ENCODE results near the gene GPR160. TPM values are rescaled to one million over a fixed set of nuclear protein-coding genes. Genes with fewer than 3 reads are reported as not detected.

Gene GPR160
- total RNA-seq, 1 experiment from 2014 or later = 1.8 TPM

DNA sequence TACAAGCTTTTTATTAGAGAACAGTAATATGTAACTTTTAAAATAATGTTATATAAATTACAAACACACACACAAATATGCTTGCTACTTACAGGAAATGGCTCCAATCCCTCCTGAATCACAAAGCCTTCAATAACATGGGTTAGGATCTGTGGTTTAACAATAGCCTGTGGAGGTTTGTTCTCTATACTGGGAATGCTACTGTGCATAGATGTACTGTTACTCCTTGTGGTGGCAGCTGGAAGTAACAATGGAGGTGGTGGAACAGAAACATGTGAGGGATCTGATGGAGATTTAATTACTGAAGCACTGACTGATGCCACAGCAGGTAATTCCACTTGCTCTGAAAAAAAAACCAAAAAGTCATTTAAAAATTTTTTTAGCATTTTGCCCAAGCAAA, 79.3 kb downstream of the GPR160 start:
- DNase-seq (ENCODE audit: unreplicated experiment) = peak; percentile 7
- Mint-ChIP-seq H3K27ac (ENCODE audit: low read depth, unreplicated experiment) (no peak overlapping the region), H3K9me3 (ENCODE audit: unreplicated experiment) (no peaks in the 10 kb centered on the region), H3K4me1 (ENCODE audit: insufficient read depth, unreplicated experiment) (no peaks in the 10 kb centered on the region), H3K4me3 (ENCODE audit: unreplicated experiment) (no peak overlapping the region), H3K36me3 (ENCODE audit: insufficient read depth, unreplicated experiment) (peaks cover 86% of the 10 kb centered on the region), H3K27me3 (ENCODE audit: insufficient read depth, unreplicated experiment) (no peaks in the 10 kb centered on the region)
- POLR2A ChIA-PET = interaction anchor here (1.2 kb wide), 1 partner anchor 9 kb away, joined by 6 read pairs; no protein-coding TSS in a partner anchor
- intact Hi-C loops (cut with micrococcal nuclease) = no loop called here
- TF ChIP-seq, protein P1, sequence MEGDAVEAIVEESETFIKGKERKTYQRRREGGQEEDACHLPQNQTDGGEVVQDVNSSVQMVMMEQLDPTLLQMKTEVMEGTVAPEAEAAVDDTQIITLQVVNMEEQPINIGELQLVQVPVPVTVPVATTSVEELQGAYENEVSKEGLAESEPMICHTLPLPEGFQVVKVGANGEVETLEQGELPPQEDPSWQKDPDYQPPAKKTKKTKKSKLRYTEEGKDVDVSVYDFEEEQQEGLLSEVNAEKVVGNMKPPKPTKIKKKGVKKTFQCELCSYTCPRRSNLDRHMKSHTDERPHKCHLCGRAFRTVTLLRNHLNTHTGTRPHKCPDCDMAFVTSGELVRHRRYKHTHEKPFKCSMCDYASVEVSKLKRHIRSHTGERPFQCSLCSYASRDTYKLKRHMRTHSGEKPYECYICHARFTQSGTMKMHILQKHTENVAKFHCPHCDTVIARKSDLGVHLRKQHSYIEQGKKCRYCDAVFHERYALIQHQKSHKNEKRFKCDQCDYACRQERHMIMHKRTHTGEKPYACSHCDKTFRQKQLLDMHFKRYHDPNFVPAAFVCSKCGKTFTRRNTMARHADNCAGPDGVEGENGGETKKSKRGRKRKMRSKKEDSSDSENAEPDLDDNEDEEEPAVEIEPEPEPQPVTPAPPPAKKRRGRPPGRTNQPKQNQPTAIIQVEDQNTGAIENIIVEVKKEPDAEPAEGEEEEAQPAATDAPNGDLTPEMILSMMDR (IDR thresholded peaks at IDR 0.05; ENCODE audit: unreplicated experiment) = no peak
- CTCF ChIA-PET = interaction anchor here (0.6 to 1.2 kb wide), 6 partner anchors 11 to 695 kb away, joined by 3 to 4 read pairs (median 3); no protein-coding TSS in a partner anchor
- no TSS peak for BruUV-seq (replicated peaks)

DNA sequence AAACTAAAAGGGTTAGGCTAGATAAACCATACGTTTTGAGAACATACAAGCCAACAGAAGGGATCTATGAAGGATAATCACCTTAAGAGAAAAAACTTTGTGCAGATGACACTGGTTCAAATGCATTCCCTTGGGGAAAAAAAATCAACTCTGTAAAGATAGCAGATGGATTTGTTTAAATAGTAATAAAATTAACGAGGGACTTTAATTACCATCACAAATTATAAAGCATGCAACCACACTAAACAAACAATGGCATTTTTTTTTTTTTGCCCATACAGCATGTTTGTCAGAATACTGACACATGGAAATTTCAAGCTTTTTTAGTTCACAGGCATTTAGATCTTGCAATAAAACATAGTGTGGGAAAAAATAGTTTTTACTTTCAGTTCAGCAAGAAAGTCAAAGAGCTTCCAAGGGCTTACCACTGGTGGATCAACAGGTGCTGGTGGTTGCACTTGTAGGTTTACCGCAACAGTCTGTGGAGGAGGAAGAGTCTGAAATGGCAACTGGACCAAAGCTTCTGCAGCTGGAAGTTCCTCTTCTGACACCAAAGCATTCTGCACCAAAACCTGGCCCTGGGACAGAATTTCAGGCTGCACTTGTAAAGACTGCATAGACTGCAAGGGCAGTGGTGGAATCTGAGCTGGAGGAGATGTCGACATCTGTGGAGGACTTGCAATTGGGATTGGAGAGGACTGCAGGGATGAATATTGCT, 90.6 kb downstream of the GPR160 start:
- peaks cover 11% of the 10 kb centered on the region for H3K4me1 Mint-ChIP-seq (ENCODE audit: insufficient read depth, unreplicated experiment)
- peak overlapping the region; percentile 36 for H3K27ac Mint-ChIP-seq (ENCODE audit: low read depth, unreplicated experiment)

DNA sequence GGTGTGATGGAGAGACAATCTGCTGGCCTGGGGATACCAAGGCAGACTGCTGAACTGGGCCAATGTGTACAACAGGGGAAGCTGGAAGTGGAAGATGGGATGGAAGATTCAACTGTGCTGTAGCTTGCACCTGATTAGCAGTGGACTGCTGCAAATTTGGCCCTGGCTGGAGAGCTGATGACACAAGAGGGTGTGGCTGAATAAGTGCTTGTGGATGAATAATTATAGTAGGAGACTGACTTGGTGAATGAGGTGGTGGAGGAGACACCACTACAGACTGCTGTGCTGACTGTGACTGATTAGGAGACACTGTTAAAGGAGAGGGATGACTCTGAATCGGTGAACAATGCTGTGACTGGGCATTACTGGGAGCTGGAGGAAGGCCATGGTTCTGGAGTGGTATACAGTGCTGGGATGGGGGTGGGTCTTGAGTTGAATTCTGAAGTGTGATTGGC, 91.2 kb downstream of the GPR160 start:
- CTCF ChIA-PET = interaction anchor here (0.5 to 1.8 kb wide), 5 partner anchors 9 to 1101 kb away, joined by 3 to 8 read pairs (median 3); no protein-coding TSS in a partner anchor
- H3K27me3 Mint-ChIP-seq (ENCODE audit: insufficient read depth, unreplicated experiment) = no peaks in the 10 kb centered on the region
- peak; percentile 27 for DNase-seq (ENCODE audit: unreplicated experiment)

More for the DNA sequence above, 90.6 kb downstream of the GPR160 start:
- BruUV-seq (replicated peaks) = no TSS peak
- CTCF ChIA-PET = interaction anchor here (0.5 to 1.8 kb wide), 3 partner anchors 10 to 1100 kb away, joined by 3 to 8 read pairs (median 4); no protein-coding TSS in a partner anchor
- H3K27me3 Mint-ChIP-seq (ENCODE audit: insufficient read depth, unreplicated experiment) = no peaks in the 10 kb centered on the region
- TF ChIP-seq, protein P1 (IDR thresholded peaks at IDR 0.05; ENCODE audit: unreplicated experiment) = no peak
- H3K36me3 Mint-ChIP-seq (ENCODE audit: insufficient read depth, unreplicated experiment) = peaks cover 51% of the 10 kb centered on the region
- intact Hi-C loops (cut with micrococcal nuclease) = no loop called here
- DNase-seq (ENCODE audit: unreplicated experiment) = peak; percentile 5
- POLR2A ChIA-PET = interaction anchor here (1.1 to 1.5 kb wide), 4 partner anchors 9 to 20 kb away, joined by 3 to 4 read pairs (median 3); no protein-coding TSS in a partner anchor
- H3K9me3 Mint-ChIP-seq (ENCODE audit: unreplicated experiment) = no peaks in the 10 kb centered on the region
- H3K4me3 Mint-ChIP-seq (ENCODE audit: unreplicated experiment) = no peak overlapping the region

GRCh38 chr3:170130532-170130931, 92.7 kb downstream of the GPR160 start:
- Mint-ChIP-seq H3K4me1 (ENCODE audit: insufficient read depth, unreplicated experiment) (peaks cover 11% of the 10 kb centered on the region), H3K36me3 (ENCODE audit: insufficient read depth, unreplicated experiment) (peaks cover 68% of the 10 kb centered on the region), H3K4me3 (ENCODE audit: unreplicated experiment) (no peak overlapping the region), H3K27ac (ENCODE audit: low read depth, unreplicated experiment) (no peak overlapping the region), H3K27me3 (ENCODE audit: insufficient read depth, unreplicated experiment) (no peaks in the 10 kb centered on the region), H3K9me3 (ENCODE audit: unreplicated experiment) (no peaks in the 10 kb centered on the region)
- intact Hi-C loops (cut with micrococcal nuclease) = no loop called here
- no TSS peak for BruUV-seq (replicated peaks)
- DNase-seq (ENCODE audit: unreplicated experiment) = no peak
- POLR2A ChIA-PET = no interaction called here
- CTCF ChIA-PET = no interaction called here
- TF ChIP-seq, protein P1 (IDR thresholded peaks at IDR 0.05; ENCODE audit: unreplicated experiment) = no peak

More for the DNA sequence above, 91.2 kb downstream of the GPR160 start:
- TF ChIP-seq, protein P1 (IDR thresholded peaks at IDR 0.05; ENCODE audit: unreplicated experiment) = no peak
- POLR2A ChIA-PET = interaction anchor here (0.6 to 1.5 kb wide), 3 partner anchors 10 to 50 kb away, joined by 3 to 4 read pairs (median 3); no protein-coding TSS in a partner anchor
- TSS peak; percentile 39 for BruUV-seq (replicated peaks)
- Mint-ChIP-seq H3K9me3 (ENCODE audit: unreplicated experiment) (no peaks in the 10 kb centered on the region), H3K27ac (ENCODE audit: low read depth, unreplicated experiment) (peak overlapping the region; percentile 36), H3K4me3 (ENCODE audit: unreplicated experiment) (no peak overlapping the region), H3K4me1 (ENCODE audit: insufficient read depth, unreplicated experiment) (peaks cover 11% of the 10 kb centered on the region), H3K36me3 (ENCODE audit: insufficient read depth, unreplicated experiment) (peaks cover 56% of the 10 kb centered on the region)
- intact Hi-C loops (cut with micrococcal nuclease) = no loop called here
